RWPE2 (cell line): ENCODE measurements around the gene ALG10.

Source experiments
- ATAC-seq: fragments of 200-7000 bp; cut with Tn5 transposase; 3 replicates; pipeline ENCODE4 v1.9.1; 2021; ENCODE audit warnings: low read depth
- DNase-seq: peaks from one replicate; pipeline ENCODE4 v3.0.0-alpha.2; 2020; ENCODE audit warnings: low spot score
- H3K27ac ChIP-seq: fragments of 450-650 bp; 2 replicates; pipeline ENCODE4 v1.5.1; 2017; ENCODE audit warnings: mild to moderate bottlenecking; ENCODE audit not compliant: poor library complexity, severe bottlenecking
- H3K27me3 ChIP-seq: fragments of 250-450 bp; sonication (Bioruptor Pico); 2 replicates; pipeline ENCODE4 v1.5.1; 2021; ENCODE audit warnings: mild to moderate bottlenecking, moderate library complexity; ENCODE audit not compliant: insufficient read depth, poor library complexity, severe bottlenecking
- H3K36me3 ChIP-seq: fragments of 250-450 bp; sonication (Bioruptor Pico); 2 replicates; pipeline ENCODE4 v1.5.1; 2020; ENCODE audit warnings: low read depth, mild to moderate bottlenecking, moderate library complexity
- H3K4me1 ChIP-seq: fragments of 250-450 bp; sonication (Bioruptor Pico); 2 replicates; pipeline ENCODE4 v1.5.1; 2021; ENCODE audit warnings: mild to moderate bottlenecking, moderate library complexity; ENCODE audit not compliant: insufficient read depth, poor library complexity, severe bottlenecking
- H3K4me3 ChIP-seq: fragments of 250-450 bp; sonication (Bioruptor Pico); 2 replicates; pipeline ENCODE4 v1.5.1; 2021; ENCODE audit warnings: mild to moderate bottlenecking, moderate library complexity; ENCODE audit not compliant: severe bottlenecking
- H3K9me3 ChIP-seq: fragments of 250-450 bp; sonication (Bioruptor Pico); 2 replicates; pipeline ENCODE4 v1.5.1; 2021; ENCODE audit warnings: mild to moderate bottlenecking, moderate library complexity; ENCODE audit not compliant: severe bottlenecking
- TF ChIP-seq, protein P1 (sequence below): fragments of 450-650 bp; IDR thresholded peaks from one replicate; pipeline ENCODE4 v1.5.1; 2017; ENCODE audit warnings: mild to moderate bottlenecking, moderate library complexity; ENCODE audit not compliant: poor library complexity, severe bottlenecking

Gene ALG10

DNA sequence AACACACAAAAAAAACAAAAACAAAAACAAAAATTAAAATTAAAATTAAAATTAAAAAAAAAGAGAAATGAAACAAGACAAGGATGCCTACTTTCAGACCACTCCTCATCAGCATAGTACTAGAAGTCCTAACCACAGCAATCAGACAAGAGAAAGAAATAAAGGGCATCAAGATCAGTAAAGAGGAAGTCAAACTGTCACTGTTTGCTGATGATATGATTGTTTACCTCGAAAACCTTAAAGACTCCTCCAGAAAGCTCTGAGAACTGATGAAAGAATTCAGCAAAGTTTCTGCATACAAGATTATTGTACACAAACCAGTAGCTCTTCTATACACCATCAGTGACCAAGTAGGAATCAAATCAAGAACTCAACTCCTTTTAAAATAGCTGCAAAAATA, 29.2 kb downstream of the ALG10 start:
- no peak overlapping the region for H3K4me3 ChIP-seq
- DNase-seq (no peak), ATAC-seq (no peak)
- H3K4me1 ChIP-seq: no peaks in the 10 kb centered on the region
- H3K27ac ChIP-seq: no peak overlapping the region
- no peaks in the 10 kb centered on the region for H3K27me3 ChIP-seq
- TF ChIP-seq, protein P1, sequence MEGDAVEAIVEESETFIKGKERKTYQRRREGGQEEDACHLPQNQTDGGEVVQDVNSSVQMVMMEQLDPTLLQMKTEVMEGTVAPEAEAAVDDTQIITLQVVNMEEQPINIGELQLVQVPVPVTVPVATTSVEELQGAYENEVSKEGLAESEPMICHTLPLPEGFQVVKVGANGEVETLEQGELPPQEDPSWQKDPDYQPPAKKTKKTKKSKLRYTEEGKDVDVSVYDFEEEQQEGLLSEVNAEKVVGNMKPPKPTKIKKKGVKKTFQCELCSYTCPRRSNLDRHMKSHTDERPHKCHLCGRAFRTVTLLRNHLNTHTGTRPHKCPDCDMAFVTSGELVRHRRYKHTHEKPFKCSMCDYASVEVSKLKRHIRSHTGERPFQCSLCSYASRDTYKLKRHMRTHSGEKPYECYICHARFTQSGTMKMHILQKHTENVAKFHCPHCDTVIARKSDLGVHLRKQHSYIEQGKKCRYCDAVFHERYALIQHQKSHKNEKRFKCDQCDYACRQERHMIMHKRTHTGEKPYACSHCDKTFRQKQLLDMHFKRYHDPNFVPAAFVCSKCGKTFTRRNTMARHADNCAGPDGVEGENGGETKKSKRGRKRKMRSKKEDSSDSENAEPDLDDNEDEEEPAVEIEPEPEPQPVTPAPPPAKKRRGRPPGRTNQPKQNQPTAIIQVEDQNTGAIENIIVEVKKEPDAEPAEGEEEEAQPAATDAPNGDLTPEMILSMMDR: no peak
- no peaks in the 10 kb centered on the region for H3K9me3 ChIP-seq
- no peaks in the 10 kb centered on the region for H3K36me3 ChIP-seq

DNA sequence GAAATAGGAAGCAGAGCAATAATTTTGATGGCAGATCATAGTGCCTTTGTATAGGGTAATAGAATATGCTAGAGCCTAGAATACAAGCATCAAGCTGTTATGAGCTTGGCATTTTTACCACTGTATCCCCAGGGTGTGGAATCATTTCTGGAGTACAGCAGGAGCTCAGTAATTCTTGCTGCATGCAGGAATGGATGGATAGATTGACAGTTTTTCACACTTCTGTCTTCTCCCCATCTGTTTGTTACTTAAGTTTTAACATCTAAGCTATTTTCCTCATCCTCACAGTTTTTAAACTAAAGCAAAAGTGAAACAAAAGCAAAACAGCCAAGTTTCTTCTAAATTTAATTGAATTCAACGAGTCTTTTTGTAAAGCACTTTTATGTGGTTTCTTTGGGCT, 32.6 kb downstream of the ALG10 start:
- DNase-seq (no peak), ATAC-seq (no peak)
- Histone ChIP-seq H3K4me3 (no peak overlapping the region), H3K27me3 (no peaks in the 10 kb centered on the region), H3K9me3 (no peaks in the 10 kb centered on the region), H3K4me1 (no peaks in the 10 kb centered on the region), H3K36me3 (no peaks in the 10 kb centered on the region), H3K27ac (no peak overlapping the region)
- TF ChIP-seq, protein P1: no peak
